SK-N-SH treated with all-trans-retinoic acid at 6 μM for 48 hours (cell line): ENCODE measurements around the gene TCEAL3.

Experiments
- PATZ1 ChIP-seq: fragments of 250-450 bp; sonication (Bioruptor Pico); IDR thresholded peaks from 2 replicates; pipeline ENCODE4 v1.8.0; 2020; ENCODE audit warnings: mild to moderate bottlenecking, moderate library complexity, borderline replicate concordance
- ZNF565 ChIP-seq: fragments of 450-650 bp; formaldehyde crosslinking; conservative IDR thresholded peaks from 2 replicates; pipeline ENCODE4 v1.5.0; 2020; ENCODE audit warnings: low read depth, mild to moderate bottlenecking, moderate library complexity

GRCh38 chrX:103624111-103624510, 16.3 kb downstream of the TCEAL3 start:
- TF ChIP-seq ZNF565 (CRISPR knock-in tag) (no peak), PATZ1 (no peak)
